ENCODE measurements around the gene SRSF4.

DNA sequence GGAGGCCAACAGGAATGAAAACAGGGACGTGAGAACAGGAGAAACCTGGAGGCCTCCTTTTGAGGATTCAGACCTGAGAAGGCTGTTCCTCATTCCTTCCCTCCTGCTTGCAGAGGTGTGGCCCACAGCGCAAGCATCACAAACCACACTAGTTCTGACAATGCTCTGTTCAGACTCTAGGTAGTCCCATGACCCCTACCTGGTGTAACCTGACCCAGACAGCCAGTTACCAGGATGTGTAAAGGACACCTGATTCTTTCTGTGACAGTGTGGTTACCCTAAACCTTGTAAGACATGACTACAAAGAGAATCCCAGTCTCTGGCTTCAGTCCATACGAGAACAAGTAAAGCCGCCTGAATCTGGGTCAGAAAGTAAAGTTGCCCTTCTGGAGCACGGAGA is 45.8 kb upstream of the SRSF4 start:
- TF ChIP-seq GABPA (IDR thresholded peaks at IDR 0.05; ENCODE audit: low read depth) (no peak), CTCF (IDR thresholded peaks at IDR 0.05) (no peak), NFIC (IDR thresholded peaks at IDR 0.05; ENCODE audit: borderline replicate concordance) (no peak), EZH2phosphoT487 (IDR thresholded peaks at IDR 0.05; ENCODE audit: borderline replicate concordance, low read depth) (no peak), RCOR1 (IDR thresholded peaks at IDR 0.05; ENCODE audit: low read length) (no peak), USF1 (IDR thresholded peaks at IDR 0.05; ENCODE audit: borderline replicate concordance, low read depth) (no peak), CHD2 (IDR thresholded peaks at IDR 0.05; ENCODE audit: low read length, partially characterized antibody) (no peak), RFX5 (IDR thresholded peaks at IDR 0.05; ENCODE audit: low read length) (no peak)

Data from SK-N-SH (cell line).